Measurements from ENCODE around the gene PRPF8. TPM values are rescaled to one million over a fixed set of nuclear protein-coding genes. Genes with fewer than 3 reads are reported as not detected.

Gene PRPF8
- total and polyA plus RNA-seq, 2 experiments from 2014 or later: 178 to 246 TPM

DNA sequence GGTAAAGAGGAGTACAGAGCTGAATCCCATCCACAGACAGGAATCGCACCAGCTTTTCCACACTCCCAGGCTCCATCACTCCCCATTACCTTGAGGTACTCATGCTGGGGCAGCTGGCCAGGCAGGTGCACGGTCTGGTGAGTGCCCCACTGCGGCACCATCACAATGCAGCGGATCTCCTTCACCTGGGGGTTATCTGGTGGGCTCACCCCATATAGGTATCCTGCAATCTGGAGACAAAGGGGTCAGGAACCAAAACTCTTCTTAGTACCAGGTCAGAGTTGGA is 33.2 kb downstream of the PRPF8 start (continued):
- TF ChIP-seq EZH2 (IDR thresholded peaks at IDR 0.05; ENCODE audit: low read depth, unreplicated experiment): no peak
- no peak for TF ChIP-seq CREB1 (CRISPR knock-in tag; IDR thresholded peaks at IDR 0.05; ENCODE audit: low read depth)

DNA sequence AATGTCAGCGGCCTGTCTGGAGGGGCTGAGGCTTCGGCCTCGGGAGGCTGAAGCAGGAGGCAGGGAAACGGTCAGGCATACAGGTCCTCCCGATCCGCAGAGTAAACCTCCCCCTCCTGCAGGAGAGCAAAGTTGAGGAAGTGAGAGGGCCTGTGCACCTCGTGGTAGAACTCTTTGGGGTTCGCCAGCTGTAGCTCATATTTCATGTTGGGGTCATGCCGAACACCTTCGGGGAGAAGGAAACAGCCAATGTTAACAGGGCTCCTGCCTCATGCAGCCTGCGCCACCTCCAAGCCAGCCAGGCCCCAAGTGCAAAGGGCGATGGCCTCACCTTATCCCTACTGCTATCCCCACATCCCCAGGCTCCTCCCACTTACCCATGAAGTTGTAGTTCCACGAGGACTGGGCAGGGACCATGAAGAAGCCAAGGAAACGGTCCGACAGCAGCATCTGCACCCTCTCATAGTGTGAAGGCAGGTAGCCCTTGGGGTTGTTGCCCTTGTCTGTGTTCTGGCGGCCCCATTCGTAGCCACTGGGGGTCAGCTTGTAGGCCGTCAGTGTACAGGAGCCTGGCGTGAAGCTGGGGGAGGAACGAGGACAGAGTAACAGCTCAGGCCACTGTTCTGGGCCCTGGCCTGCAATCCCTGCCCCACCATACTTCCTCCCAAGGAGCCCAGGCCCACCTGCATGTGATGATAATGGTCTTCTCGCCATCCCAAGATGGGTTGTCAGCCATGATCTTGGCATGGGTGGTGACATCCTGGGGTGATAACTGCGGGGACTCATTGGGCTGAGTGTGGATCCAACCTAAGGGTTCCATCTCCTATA is 33.7 kb downstream of the PRPF8 start:
- Histone ChIP-seq H2AFZ (no peak overlapping the region), H3F3A (replicated peaks; ENCODE audit: low read depth) (peaks cover 46% of the 10 kb centered on the region), H3K27me3 (ENCODE audit: insufficient read depth) (no peaks in the 10 kb centered on the region), H4K20me1 (replicated peaks; ENCODE audit: insufficient read depth) (peaks cover 10% of the 10 kb centered on the region; the same call in 1 of the 2 replicates), H3K9me2 (ENCODE audit: insufficient read depth) (no peaks in the 10 kb centered on the region), H3K4me3 (no peak overlapping the region), H3K4me2 (peak overlapping the region; percentile 88; the same call in 1 of the 2 replicates), H3K79me2 (replicated peaks; ENCODE audit: insufficient read depth) (no peaks in the 10 kb centered on the region), H3K4me1 (ENCODE audit: insufficient read depth) (peaks cover 7% of the 10 kb centered on the region; the same call in 1 of the 2 replicates), H3K27ac (ENCODE audit: low read depth) (no peak overlapping the region), H3K36me3 (ENCODE audit: insufficient read depth) (peaks cover 47% of the 10 kb centered on the region)
- peaks cover 14% of the 10 kb centered on the region for H3K4me1 Mint-ChIP-seq
- H3K4me3 Mint-ChIP-seq: no peak overlapping the region
- no peak for TF ChIP-seq CREB1 (CRISPR knock-in tag; IDR thresholded peaks at IDR 0.05; ENCODE audit: low read depth)
- H3K27me3 Mint-ChIP-seq (ENCODE audit: insufficient read depth, low read depth, poor library complexity): peaks cover 21% of the 10 kb centered on the region
- ATAC-seq (no peak), DNase-seq (ENCODE audit: low spot score) (no peak)
- peaks cover 53% of the 10 kb centered on the region for H3K36me3 Mint-ChIP-seq (ENCODE audit: low read depth)
- no peak overlapping the region for H3K27ac Mint-ChIP-seq
- H3K9me3 Mint-ChIP-seq: no peaks in the 10 kb centered on the region

DNA sequence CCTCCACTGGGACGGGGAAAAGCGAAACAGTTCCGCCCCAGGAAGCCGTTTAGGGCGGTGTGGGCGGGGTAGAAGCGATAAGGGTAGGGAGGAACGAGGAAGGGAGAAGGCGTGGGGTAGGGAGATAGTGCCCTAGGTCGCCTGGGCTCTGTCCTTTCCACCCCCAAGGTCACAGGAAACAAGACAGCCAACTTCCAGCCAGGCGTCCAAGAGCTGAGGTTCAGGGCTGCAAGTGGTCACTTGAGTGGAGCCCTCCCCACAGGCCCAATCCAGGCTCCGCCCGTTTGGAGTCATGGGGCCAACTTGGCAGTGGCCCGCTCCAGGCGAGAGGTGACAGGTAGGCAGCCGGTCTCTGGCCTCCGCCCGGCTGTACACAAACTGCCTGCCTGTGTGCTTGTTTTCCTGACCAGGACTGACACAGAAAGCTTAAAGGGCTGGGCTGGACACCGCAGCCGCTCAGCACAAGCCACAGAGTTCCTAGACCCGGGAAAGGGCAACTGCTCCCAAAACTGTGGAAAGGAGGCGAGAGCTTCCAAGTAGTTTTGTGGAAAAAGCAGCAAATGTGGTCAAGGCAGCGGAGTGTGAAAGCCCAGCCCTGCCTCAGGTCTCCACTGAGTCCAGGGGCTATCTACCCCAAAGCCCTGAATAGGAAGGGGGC is 34.7 kb downstream of the PRPF8 start, which contains the start of gene RILP:
Gene RILP (minus strand): TSS at position 23 of the 658 bp plus-strand sequence. CDS start 62 bp downstream, outside the sequence.
- TF ChIP-seq POLR2AphosphoS5 (IDR thresholded peaks at IDR 0.05; ENCODE audit: low read depth) (peak; percentile 44; the same call in 1 of the 2 replicates), ZNF331 (CRISPR knock-in tag; IDR thresholded peaks at IDR 0.05; ENCODE audit: low read depth) (no peak)
- H3K27ac Mint-ChIP-seq: no peak within 1 kb of the TSS
- Histone ChIP-seq H2AFZ (peak within 1 kb of the TSS; percentile 98), H3K9me2 (ENCODE audit: insufficient read depth) (no peaks in the 10 kb centered on the region), H3K36me3 (ENCODE audit: insufficient read depth) (peaks cover 39% of the 10 kb centered on the region), H3K27ac (ENCODE audit: low read depth) (peak within 1 kb of the TSS; percentile 59; the same call in 1 of the 2 replicates), H3K79me2 (replicated peaks; ENCODE audit: insufficient read depth) (no peaks in the 10 kb centered on the region), H3K27me3 (ENCODE audit: insufficient read depth) (no peaks in the 10 kb centered on the region), H3K4me3 (peak within 1 kb of the TSS; percentile 75), H3K4me2 (peak within 1 kb of the TSS; percentile 88), H3F3A (replicated peaks; ENCODE audit: low read depth) (peaks cover 43% of the 10 kb centered on the region), H4K20me1 (replicated peaks; ENCODE audit: insufficient read depth) (peaks cover 10% of the 10 kb centered on the region; the same call in 1 of the 2 replicates), H3K4me1 (ENCODE audit: insufficient read depth) (peaks cover 14% of the 10 kb centered on the region; the same call in 1 of the 2 replicates)
- peaks cover 24% of the 10 kb centered on the region for H3K4me1 Mint-ChIP-seq
- H3K36me3 Mint-ChIP-seq (ENCODE audit: low read depth): peaks cover 45% of the 10 kb centered on the region
- DNase-seq (ENCODE audit: low spot score) (peak; percentile 69), ATAC-seq (peak; percentile 19)
- H3K4me3 Mint-ChIP-seq: peak within 1 kb of the TSS; percentile 73
- H3K27me3 Mint-ChIP-seq (ENCODE audit: insufficient read depth, low read depth, poor library complexity): peaks cover 24% of the 10 kb centered on the region
- no peaks in the 10 kb centered on the region for H3K9me3 Mint-ChIP-seq
